Measurements from ENCODE around the gene GPR176.

GPR176 gene

DNA sequence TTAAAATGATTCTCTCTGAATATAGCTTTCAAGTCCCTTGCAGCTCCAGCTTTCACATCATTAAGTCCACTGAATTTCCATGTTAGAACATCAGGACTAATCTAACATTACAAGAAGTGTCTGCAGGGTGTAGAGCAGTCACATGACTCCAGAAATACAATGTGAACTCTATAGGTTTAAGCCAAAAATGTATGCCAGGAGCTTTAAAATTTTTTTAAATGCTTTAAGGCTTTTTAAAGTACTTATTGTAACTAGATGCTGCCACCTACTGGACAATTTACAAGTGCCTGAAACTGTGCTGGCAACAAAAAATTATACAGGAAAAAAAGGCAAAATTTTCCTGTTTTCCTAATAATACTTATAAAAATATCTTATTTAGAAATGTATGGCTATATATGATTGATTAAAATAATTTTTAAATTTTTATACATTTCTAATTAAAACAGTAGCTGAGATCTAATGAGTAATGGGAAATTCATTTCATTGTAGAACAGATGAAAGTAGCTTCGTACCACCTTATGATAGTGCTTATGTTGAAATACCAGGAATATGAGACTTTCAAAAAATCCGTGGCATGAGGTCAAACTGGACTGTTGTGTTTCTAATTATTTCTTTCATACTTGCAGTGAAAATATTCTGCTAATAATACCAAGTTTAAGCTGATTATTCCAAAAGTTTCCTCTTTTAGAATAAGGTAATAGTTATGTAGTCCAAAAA is 163.1 kb downstream of the GPR176 start:
- Histone ChIP-seq H3K36me3 (ENCODE audit: control insufficient read depth, insufficient read depth, low read length) (no peaks in the 10 kb centered on the region), H3K4me3 (ENCODE audit: low read length) (no peak overlapping the region), H3K9me3 (ENCODE audit: control insufficient read depth, low read length) (no peaks in the 10 kb centered on the region), H3K9ac (ENCODE audit: low read length) (no peak overlapping the region), H3K27me3 (ENCODE audit: control insufficient read depth, insufficient read depth, low read length) (no peaks in the 10 kb centered on the region), H3K4me1 (ENCODE audit: control insufficient read depth, insufficient read depth, low read length) (no peaks in the 10 kb centered on the region)

DNA sequence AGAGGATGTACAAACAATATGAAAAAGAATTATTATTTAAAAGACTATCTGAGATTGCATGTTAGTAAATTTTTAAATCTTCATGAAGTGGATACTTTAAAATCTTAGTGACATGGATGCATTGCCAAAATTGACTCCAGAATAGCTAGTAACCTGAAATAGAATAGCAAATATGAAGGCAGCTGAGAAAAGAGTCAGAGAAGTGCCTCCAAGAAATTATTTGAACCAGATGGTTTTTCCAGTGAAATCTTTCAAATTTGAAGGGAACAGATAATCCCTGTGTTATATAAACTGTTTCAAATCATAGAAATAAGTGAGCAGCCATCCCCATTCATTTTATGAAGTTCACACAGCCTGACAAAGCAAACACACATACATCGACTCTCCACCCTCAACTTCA is 167.1 kb downstream of the GPR176 start:
- H3K27me3 ChIP-seq (ENCODE audit: control insufficient read depth, insufficient read depth, low read length), result no peaks in the 10 kb centered on the region
- H3K4me1 ChIP-seq (ENCODE audit: control insufficient read depth, insufficient read depth, low read length), result no peaks in the 10 kb centered on the region
- no peaks in the 10 kb centered on the region for H3K9me3 ChIP-seq (ENCODE audit: control insufficient read depth, low read length)
- H3K36me3 ChIP-seq (ENCODE audit: control insufficient read depth, insufficient read depth, low read length), result no peaks in the 10 kb centered on the region
- H3K9ac ChIP-seq (ENCODE audit: low read length), result no peak overlapping the region
- no peak overlapping the region for H3K4me3 ChIP-seq (ENCODE audit: low read length)

DNA sequence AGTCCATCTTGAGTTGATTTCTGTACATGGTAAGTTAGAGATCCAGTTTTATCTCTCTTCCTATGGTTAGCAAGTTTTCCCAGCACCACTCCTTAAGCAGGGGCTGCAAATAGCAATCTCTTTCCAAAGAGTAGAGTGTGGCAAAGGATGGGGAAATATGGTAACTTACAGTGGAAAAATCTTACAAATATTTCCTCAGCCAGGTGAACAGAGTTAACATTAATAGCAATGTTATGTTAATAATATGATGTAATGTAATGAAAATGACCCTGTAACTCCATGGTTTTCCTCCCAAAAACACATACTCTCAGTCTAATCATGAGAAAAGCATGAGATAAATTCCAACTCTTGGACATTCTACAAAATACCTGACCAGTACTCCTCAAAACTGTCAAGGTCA is 167.8 kb downstream of the GPR176 start:
- Histone ChIP-seq H3K9ac (ENCODE audit: low read length) (no peak overlapping the region), H3K27me3 (ENCODE audit: control insufficient read depth, insufficient read depth, low read length) (no peaks in the 10 kb centered on the region), H3K36me3 (ENCODE audit: control insufficient read depth, insufficient read depth, low read length) (no peaks in the 10 kb centered on the region), H3K4me3 (ENCODE audit: low read length) (no peak overlapping the region), H3K4me1 (ENCODE audit: control insufficient read depth, insufficient read depth, low read length) (no peaks in the 10 kb centered on the region), H3K9me3 (ENCODE audit: control insufficient read depth, low read length) (no peaks in the 10 kb centered on the region)

Measured in mucosa of stomach (tissue), 1 donor.